GM18858 (cell line): ENCODE measurements around the gene HSPA4L.
A peak's percentile ranks its signal among the peaks of the same experiment; 100 is the strongest.

Experiments
- ATAC-seq: cut with Tn5 transposase; IDR thresholded peaks from one replicate; pipeline ENCODE4 v1.9.1; 2021; ENCODE audit not compliant: unreplicated experiment

HSPA4L gene

DNA sequence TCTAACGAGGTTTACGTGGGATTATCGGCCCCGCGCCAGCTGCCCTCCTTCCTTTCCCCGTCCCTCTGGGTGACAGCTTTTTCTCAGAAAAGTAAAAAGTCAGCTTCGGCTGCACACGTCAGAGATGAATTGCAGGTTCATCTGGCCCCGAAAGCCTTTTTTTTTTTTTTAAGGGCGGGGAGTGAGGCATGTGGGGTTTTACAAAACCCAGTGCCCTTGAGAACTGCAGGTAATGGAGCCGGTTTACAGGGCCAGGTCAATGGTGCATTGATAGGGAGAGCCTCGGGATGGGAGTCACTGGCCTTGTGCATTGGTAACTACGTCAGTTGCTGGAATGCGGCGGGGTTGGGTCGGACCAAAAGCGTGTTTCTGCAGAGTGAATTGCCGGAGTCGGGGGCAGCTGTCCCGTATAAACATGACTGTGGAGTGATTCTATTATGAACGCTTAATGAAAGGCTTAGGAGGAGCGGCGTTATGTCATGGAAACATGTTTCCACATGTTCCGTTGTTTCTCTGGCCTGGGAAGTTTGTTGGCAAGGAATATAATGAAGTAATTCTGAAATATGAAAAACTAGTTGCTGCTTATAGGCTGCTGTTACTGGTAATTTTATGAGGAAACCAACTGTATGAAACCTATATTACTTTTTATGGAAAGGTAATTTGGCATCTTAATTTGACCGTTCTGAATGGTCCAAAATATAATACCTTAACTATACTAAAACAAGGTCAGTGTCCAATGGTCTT lies 1.1 kb downstream of the HSPA4L start:
- ATAC-seq, result peak; percentile 1

DNA sequence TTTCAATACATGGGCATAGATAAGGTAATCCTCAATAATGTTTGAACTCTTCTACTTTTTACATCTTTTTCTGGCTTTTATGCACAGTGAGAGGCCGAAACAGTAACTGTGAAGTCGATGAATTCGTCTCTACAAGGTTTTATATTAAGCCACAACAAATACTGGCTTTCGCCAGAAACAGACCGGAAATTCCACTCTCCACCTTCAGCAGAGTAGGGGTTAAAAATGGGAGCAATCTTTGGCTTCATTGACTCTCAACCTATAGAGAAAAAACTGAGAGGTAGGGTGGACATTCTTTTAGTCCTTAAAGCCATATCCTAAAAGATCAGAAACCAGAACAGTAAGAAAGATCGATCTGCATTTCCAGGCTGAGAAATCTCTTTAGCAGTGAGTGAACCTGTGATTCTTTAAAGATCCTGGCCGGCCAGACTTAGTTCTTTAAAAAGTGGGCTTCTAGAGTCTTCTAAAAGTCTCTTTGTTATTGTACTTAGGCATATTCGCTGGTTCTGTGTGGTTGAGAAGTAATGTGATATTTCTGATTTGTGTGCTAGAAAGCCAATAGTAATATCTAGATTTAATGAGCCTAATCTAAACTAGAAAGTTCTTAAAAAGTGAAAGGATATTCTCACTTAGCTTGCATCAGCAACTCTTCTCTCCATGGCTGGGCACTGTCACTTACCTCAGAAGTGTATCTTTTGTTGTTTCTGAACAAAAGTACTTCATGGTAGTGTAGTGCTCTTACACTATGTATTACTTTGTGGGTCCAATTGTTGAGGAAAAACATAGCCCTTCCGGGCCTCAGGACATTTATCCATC lies 2.0 kb downstream of the HSPA4L start:
- no peak for ATAC-seq

DNA sequence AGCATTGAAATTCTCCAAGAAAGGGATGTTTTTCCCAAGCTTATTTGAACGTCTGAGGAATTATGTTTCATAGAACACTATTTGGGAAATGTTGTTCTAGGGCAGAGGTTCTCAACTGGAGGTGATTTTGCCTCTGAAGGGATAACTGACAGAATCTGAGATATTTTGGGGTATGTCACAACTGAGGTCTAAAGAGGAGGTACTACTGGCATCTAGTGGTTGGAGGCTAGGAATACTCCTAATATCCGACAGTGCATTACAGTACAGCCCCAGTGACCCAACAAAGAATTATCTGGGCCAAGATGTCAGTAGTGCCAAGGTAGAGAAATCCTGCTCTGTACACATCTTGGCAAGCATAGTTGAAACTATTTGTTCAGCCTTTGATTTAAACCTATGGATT lies 6.4 kb downstream of the HSPA4L start:
- ATAC-seq, result no peak

DNA sequence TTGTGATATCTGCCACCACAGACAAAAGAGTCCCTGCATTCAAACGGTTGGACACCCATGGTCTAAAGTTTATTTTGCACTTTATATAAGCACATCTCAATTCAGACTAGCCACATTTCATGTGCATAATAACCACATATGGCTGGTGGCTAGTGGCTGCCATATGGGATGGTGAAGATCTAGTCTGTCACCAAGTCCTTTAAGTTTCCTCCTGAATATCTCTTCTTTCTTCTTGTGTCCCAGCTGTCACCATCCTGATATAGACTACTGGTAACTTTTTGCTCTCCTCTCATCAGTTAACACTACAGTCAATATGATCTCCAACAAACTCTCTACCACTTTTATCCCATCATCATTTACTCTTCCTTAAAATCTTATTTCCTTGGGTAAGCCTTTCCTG lies 9.3 kb downstream of the HSPA4L start:
- no peak for ATAC-seq

DNA sequence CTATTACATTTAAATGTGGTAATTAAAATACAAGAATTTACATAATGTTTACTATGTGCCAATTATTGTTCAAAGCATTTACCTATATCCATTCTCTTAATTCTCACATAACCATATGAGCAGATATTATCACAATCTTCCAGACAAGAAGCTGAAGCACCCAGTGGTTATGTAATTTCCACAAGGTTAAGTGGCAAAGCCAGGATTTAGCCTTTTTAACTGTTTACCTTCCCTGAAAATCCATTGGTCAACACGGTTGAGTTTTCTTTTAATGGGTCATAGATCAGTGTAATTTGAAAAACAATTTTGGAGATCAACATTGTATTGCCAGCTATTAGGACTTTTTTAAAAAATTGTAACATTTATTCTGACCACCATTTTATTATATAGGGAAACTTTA lies 11.4 kb downstream of the HSPA4L start:
- ATAC-seq, result no peak

DNA sequence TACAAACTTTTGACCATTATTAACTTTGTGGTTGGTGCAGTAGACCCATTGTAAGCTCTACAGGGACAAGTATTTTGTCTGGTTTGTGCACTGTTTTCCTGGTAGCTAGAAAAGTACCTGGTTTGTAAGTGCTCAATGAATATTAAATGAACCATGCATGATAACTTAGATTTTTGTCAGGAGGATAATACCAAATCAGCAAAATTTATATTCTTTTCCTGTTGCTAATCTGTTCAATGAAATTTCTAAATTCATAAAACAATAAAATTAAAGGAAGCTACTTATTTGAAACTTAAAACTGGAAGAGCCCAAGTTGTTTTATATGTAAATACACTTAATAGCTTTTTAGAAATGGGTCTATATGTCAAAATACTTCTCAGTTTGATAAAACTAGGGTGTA lies 17.6 kb downstream of the HSPA4L start:
- no peak for ATAC-seq

DNA sequence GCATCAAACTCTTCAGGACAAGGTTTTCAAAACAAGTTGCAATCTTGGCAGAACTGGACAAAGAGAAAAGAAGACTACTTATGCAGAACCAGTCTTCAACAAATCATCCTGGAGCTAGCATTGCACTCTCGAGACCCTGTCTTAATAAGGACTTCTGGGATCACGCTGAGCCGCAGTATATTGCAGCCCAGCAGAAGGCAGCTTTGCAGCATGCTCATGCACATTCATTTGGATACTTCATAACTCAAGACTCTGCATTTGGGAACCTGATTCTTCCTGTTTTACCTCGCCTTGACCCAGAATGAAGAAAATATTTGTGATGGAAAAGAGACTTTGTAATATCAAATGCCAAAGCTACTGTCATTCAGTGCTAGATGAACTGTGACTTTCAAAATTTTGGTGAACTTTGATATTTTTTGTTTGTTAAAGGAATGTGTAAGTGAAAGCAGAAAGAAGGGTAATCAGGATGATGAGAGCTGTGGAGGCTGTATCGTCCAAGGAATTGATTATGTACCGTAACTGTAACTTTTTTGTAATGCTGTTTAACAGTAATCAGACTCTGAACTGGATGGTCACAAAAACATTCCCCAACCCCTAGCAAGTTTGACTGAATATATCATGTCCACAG lies 27.2 kb downstream of the HSPA4L start:
- no peak for ATAC-seq

DNA sequence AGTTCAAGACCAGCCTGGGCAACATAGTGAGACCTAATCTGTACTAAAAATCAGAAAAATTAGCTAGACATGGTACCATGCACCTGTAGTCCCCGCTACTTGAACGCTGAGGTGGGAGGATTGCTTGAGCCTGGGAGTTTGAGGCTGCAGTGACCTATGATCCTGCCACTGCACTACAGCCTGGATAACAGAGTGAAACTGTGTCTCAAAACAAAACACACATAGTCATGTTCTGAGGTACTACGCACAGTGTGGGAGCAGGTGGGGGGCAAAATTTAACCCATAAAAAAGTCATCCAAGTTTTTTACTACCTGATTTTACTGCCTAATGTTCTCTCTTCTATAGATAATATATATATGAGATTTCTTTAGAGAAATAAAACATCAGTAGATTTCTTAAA lies 28.4 kb downstream of the HSPA4L start:
- ATAC-seq, result no peak

DNA sequence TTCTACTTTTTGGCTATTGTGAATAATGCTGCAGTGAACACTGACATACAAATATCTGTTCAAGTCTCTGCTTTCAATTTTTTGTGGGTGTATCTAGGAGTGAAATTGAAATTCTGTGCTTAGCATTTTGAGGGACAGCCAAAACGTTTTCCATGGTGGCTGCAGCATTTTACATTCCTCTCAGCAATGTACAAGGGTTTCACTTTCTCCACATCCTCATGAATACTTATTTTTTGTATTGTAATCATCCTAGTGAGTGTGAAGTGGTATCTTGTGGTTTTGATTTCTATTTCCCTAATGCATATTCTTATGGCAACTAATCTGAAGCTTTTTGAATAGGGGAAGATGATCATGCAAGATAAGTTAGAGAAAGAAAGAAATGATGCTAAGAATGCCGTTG lies 40.3 kb downstream of the HSPA4L start:
- no peak for ATAC-seq

DNA sequence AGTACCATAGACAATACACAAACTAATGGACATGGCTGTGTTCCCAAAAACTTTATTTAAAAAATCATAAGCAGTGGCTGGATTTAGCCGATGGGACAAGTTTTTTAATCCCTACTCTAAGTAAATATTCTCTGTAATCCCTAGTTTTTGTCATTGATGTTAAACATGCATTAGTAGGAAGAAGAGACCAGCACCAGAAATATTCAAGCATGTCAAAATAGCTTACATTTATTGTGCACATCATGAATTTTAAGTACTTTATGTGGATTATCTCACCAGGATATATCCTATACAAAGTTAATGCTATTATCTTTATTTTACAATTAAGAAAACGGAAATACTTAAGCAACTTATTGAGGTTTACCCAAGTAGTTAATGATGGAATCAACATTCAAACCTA lies 46.0 kb downstream of the HSPA4L start:
- ATAC-seq, result no peak

DNA sequence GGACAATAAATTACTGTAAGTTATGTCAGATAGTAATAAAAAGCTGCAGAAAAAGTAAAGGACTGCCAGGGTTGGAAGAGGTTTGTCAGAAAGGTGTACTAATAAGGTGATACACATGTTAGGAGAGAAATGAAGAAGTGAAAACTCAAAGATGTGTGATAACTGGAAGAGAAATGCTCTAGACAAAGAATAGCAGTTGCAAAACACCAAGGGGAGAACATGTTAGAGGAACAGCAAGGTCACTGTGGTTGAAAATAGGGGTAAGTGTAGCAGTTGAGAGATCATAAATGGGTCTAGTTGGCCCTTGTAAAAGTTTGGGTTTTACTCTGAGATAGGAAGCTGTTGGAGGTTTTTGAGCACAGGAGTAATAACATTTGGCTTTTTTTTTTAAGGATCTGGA lies 46.9 kb downstream of the HSPA4L start:
- ATAC-seq, result peak; percentile 86

DNA sequence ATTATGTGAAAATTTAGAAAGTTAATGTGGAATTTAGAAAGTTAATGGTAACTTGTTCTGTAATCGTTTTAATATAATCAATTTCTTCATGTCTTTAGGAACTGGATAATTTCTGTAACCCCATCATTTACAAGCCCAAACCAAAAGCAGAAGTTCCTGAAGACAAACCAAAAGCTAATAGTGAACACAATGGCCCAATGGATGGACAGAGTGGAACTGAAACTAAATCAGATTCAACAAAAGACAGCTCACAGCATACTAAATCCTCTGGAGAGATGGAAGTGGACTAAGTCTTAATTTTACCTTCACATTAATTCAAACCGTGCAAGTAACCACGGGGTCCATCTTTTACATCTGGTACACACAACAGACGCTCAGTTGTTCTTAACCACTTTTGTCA lies 50.5 kb downstream of the HSPA4L start:
- peak; percentile 57 for ATAC-seq

DNA sequence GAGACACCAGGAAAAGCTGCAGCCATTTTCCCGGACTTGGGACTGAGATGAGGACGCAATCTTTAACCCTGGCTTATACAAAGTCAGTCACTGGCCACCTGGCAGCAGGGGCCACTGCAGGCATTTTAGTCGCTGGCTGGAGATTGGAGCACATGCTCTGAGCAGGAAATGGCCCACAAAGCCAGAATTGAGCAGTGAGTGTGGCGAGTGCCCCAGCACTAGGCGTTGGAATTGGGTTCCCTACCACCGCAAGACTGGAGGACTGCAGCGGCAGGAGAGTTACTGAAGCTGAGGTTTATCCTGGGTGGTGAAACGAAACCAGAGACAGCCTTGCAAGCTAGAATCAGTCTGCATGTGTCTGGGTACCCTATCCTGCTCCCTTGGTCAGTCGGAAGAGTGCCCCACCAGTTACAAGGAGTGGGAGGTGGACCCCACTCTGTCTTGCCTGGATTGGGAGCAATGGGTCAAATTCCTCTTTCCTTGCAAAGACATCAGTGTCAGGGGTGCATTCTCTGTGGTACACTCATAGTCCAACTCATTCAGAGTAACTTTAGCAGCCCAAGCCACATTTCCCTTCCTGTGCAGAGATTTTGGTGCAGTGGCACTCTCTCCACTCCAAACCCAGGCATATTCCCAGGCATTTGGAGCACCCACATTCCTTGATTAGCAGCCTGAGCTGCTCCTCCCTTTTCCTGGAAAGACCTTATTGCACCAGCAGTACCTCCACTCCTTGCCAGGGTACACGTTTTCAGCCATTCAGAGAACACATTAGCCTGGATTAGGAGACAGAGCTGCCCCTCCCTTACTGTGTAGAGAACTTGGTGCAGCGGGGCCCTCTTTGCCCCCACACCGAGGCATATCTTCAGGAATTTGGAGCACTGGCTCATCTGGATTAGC lies 61.8 kb downstream of the HSPA4L start:
- no peak for ATAC-seq

DNA sequence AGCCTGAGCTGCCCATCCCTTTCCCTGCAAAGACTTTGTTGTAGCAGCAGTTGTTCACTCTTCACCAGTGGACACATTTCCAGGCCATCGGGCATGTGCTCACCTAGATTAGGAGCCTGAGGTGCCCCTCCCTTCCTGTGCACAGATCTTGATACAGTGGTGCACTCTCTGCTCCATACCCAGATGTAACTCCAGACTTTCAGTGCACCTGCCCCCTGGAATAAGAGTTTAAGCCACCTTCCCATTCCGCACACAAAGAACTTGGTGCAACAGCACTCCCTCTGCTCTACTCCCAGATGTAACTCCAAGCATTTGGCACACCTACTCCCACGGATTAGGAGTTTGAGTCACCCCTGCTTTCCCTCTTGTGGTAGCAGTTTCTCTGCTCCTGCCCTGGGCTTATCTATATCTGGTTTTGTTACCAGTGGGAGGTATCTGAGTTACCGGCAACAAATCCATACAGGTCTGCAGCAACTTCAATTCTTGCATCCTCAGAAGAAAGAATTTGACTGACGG lies 62.5 kb downstream of the HSPA4L start:
- ATAC-seq, result no peak

DNA sequence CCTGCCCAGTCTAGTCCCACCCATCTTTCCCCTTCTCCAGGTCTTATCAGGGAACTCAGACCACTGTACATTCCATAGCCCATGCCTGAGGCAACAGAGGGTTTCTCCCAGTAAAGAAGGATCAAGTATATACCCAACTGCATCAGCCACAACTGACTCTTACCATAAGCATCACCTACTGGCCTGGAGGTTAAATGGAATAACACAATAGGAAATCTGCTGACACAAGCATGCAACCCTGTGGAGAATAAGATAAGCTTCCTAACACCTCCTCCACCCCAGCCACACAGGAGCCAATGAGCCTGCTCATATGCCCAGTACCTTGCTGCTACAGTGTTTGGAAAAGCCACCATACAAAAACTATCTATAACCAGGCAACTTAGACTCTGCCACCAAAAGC lies 63.9 kb downstream of the HSPA4L start:
- ATAC-seq, result no peak

DNA sequence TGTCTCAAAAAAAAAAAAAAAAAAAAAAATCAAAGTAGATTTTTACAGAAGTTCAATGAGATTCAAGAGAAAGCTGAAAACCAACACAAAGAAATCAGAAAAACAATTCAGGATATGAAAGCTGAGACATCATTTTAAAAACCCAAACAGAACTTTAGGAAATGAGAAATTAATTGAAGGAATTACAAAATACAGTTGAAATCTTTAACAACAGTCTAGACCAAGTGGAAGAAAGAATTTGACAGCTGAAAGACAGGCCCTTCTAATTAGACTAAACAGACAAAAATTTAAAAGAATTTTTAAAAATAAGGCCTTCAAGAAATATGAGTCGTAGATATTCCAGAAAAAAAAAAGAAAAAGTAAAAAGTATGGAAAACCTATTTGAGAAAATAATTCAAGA lies 64.6 kb downstream of the HSPA4L start:
- ATAC-seq, result no peak

DNA sequence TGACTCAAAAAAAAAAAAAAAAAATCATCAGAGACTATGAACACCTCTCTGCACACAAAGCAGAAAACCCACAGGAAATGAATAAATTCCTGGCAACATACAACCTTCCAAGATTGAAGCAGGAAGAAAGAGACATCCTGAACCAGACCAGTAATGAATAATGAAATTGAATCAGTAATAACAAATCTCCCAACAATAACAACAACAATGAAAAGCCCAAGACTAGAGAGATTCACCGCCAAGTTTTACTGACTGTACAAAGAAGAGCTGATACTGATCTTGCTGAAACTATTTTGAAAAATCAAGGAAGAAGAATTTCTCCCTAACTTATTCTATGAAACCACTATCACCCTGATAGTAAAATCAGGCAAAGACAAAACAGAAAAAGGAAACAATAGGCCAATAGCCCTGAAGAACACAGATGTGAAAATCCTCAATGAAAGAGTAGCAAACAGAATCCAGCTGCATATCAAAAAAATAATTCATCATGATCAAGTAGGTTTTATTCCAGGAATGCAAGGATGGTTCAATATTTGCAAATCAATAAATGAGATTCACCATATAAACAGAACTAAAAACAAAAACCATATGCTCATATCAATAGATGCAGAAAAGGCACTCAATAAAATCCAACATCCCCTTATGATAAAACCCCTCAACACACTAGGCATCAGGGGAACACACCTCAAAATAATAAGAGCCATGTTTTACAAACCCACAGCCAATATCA lies 67.5 kb downstream of the HSPA4L start:
- ATAC-seq, result no peak

DNA sequence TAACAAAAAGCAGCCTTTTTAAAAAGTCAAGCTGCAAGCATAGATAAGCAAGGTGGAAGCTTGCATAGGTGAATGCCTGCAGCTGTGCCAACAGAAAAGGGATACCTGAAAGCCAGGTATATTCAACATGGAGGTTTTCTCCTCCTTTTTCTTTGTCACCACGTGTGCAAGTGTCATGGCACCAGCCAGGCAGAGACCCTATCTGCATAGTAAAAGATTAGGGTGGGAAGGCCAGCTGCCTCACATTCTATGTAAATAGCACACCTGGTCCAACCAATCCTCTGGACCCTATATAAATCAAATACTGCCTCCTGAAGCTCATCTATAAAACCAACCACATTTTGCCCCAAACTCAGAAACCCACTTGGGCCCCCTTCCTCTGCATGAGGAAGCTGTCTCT lies 70.5 kb downstream of the HSPA4L start:
- no peak for ATAC-seq

DNA sequence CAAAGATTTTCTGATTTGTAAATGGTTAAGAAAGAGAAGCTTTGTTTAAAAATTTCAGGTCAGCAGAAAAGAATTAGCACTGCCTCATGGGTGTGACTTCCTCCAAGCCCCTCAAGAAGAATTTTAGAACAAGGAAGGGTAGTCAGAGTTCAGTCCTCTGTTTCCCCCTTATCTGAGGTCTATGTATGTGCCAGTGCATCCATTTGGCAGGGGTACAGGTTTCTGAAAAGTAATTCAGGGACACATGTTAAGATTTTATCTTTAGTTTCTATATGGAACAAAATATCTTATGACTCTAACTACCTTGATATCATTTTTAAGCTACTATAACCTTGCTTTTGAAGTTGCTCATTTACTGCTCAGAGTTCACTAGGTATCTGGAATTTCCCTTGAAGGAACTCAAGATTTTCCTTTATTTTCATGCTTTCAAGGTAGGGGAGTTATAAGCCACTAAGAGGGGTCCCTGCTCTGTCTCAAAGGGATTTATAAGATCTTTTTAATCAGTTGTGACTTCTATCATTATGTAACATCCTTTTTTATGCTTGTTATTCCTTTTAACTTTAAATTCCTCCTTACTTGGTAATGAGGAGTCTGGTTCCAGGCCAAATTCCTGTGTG lies 74.2 kb downstream of the HSPA4L start:
- peak; percentile 23 for ATAC-seq
